WTC11 (cell line): ENCODE results near the gene RNF7. TPM values are rescaled to one million over a fixed set of nuclear protein-coding genes. Genes with fewer than 3 reads are reported as not detected.

Experiments used
- ATAC-seq: fragments of 200-7000 bp; cut with Tn5 transposase; 2 replicates; pipeline ENCODE4 v1.10.0; 2021; ENCODE audit warnings: mild to moderate bottlenecking, moderate library complexity
- CTCF ChIA-PET: fragments of 300-600 bp; sonication (Branson Sonifier 250); formaldehyde crosslinking; loops from one replicate; lab custom pipeline; 2021; ENCODE audit warnings: antibody characterized with exemption; lab: Charles Lee
- POLR2A ChIA-PET: fragments of 350-600 bp; sonication (Branson Sonifier 250); formaldehyde crosslinking; loops from one replicate; lab custom pipeline; 2021; ENCODE audit warnings: antibody characterized with exemption; lab: Charles Lee
- DNase-seq: peaks from one replicate; pipeline ENCODE4 v3.0.0; 2021; ENCODE audit warnings: low spot score
- H3K27ac Mint-ChIP-seq: 2 replicates; pipeline ENCODE4 v1.8.0; 2021; ENCODE audit warnings: mixed read lengths
- H3K27me3 Mint-ChIP-seq: 2 replicates; pipeline ENCODE4 v1.8.0; 2021; ENCODE audit warnings: low read depth, mild to moderate bottlenecking, moderate library complexity, mixed read lengths
- H3K36me3 Mint-ChIP-seq: 2 replicates; pipeline ENCODE4 v1.8.0; 2021; ENCODE audit warnings: mixed read lengths
- H3K4me1 Mint-ChIP-seq: 2 replicates; pipeline ENCODE4 v1.8.0; 2022; ENCODE audit warnings: mixed read lengths
- H3K4me3 Mint-ChIP-seq: 2 replicates; pipeline ENCODE4 v1.8.0; 2021; ENCODE audit warnings: mild to moderate bottlenecking, moderate library complexity, mixed read lengths
- H3K9me3 Mint-ChIP-seq: 2 replicates; pipeline ENCODE4 v1.8.0; 2021; ENCODE audit warnings: mixed read lengths
- FOXP1 ChIP-seq: sonication (generic); formaldehyde crosslinking; IDR thresholded peaks from 2 replicates; pipeline ENCODE4 v1.8.0; 2022; ENCODE audit warnings: missing genetic modification reagents, mild to moderate bottlenecking, moderate library complexity, borderline replicate concordance
- GTF2I ChIP-seq: fragments of 250-450 bp; sonication (Bioruptor Pico); conservative IDR thresholded peaks from 2 replicates; pipeline ENCODE4 v1.4.0; 2021; ENCODE audit warnings: mild to moderate bottlenecking
- IRF2 ChIP-seq: sonication (generic); formaldehyde crosslinking; IDR thresholded peaks from 2 replicates; pipeline ENCODE4 v1.8.0; 2022; ENCODE audit warnings: low read depth, missing genetic modification reagents, borderline replicate concordance
- JUN ChIP-seq: sonication (generic); formaldehyde crosslinking; IDR thresholded peaks from 2 replicates; pipeline ENCODE4 v1.8.0; 2023; ENCODE audit warnings: mild to moderate bottlenecking, missing genetic modification reagents
- NR1H2 ChIP-seq: sonication (generic); formaldehyde crosslinking; IDR thresholded peaks from 2 replicates; pipeline ENCODE4 v1.9.0; 2021; ENCODE audit warnings: mild to moderate bottlenecking, moderate library complexity, missing genetic modification reagents
- PRRX2 ChIP-seq: fragments of 250-450 bp; sonication (Bioruptor Pico); IDR thresholded peaks from 2 replicates; pipeline ENCODE4 v1.8.0; 2021; ENCODE audit warnings: mild to moderate bottlenecking
- SP1 ChIP-seq: sonication (generic); formaldehyde crosslinking; conservative IDR thresholded peaks from 2 replicates; pipeline ENCODE4 v1.8.1; 2022; ENCODE audit warnings: missing genetic modification reagents
- TEAD1 ChIP-seq: sonication (generic); formaldehyde crosslinking; IDR thresholded peaks from 2 replicates; pipeline ENCODE4 v1.8.0; 2022; ENCODE audit warnings: mild to moderate bottlenecking, missing genetic modification reagents
- total RNA-seq: library from RNA; stranded (reverse); gene quantifications from 3 replicates; pipeline ENCODE4 v1.2.3, GENCODE V29; 2021
- TF ChIP-seq, protein P1 (sequence below): sonication (generic); formaldehyde crosslinking; IDR thresholded peaks from 2 replicates; pipeline ENCODE4 v1.8.1; 2022; ENCODE audit warnings: low read depth, mild to moderate bottlenecking, moderate library complexity, missing genetic modification reagents, borderline replicate concordance
- TF ChIP-seq, protein P2 (sequence below): sonication (generic); formaldehyde crosslinking; IDR thresholded peaks from 2 replicates; pipeline ENCODE4 v1.8.1; 2022; ENCODE audit warnings: mild to moderate bottlenecking, moderate library complexity, missing genetic modification reagents
- TF ChIP-seq, protein P3 (sequence below): sonication (generic); formaldehyde crosslinking; IDR thresholded peaks from 2 replicates; pipeline ENCODE4 v1.8.1; 2023; ENCODE audit warnings: mild to moderate bottlenecking, missing genetic modification reagents, moderate library complexity
- TF ChIP-seq, protein P4 (sequence below): sonication (generic); formaldehyde crosslinking; conservative IDR thresholded peaks from 2 replicates; pipeline ENCODE4 v1.8.1; 2023; ENCODE audit warnings: mild to moderate bottlenecking, low read depth, missing genetic modification reagents, moderate library complexity
- TF ChIP-seq, protein P5 (sequence below): sonication (generic); formaldehyde crosslinking; IDR thresholded peaks from 2 replicates; pipeline ENCODE4 v1.8.0; 2023; ENCODE audit warnings: missing genetic modification reagents, mild to moderate bottlenecking, borderline replicate concordance
- TF ChIP-seq, protein P6 (sequence below): sonication (generic); formaldehyde crosslinking; IDR thresholded peaks from 2 replicates; pipeline ENCODE4 v1.8.0; 2023; ENCODE audit warnings: mild to moderate bottlenecking, missing genetic modification reagents

The RNF7 gene
- total RNA-seq, 1 experiment from 2014 or later: 133 TPM

DNA sequence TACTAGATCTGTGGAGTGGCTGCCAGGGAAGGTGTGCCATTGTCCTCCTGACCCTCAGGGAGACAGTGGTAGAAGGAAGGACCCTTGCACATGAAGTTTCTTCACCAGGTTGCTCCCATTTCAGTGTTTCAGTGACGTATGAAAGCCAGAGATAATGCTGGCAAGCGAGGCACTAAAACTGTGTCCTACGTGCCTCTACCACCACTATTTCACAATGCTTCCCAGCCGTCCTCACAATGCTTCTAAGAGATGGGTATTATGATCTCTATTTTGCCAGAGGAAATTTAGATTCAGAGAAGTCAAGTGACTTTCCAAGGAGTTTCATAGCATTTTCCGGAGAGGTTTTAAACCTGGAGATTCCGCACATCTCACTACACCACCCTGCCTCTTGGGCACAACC, 28.0 kb upstream of the RNF7 start (continued):
- TF ChIP-seq, protein P1, sequence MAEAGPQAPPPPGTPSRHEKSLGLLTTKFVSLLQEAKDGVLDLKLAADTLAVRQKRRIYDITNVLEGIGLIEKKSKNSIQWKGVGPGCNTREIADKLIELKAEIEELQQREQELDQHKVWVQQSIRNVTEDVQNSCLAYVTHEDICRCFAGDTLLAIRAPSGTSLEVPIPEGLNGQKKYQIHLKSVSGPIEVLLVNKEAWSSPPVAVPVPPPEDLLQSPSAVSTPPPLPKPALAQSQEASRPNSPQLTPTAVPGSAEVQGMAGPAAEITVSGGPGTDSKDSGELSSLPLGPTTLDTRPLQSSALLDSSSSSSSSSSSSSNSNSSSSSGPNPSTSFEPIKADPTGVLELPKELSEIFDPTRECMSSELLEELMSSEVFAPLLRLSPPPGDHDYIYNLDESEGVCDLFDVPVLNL (CRISPR knock-in tag): no peak
- no peak for TF ChIP-seq TEAD1
- TF ChIP-seq, protein P2, sequence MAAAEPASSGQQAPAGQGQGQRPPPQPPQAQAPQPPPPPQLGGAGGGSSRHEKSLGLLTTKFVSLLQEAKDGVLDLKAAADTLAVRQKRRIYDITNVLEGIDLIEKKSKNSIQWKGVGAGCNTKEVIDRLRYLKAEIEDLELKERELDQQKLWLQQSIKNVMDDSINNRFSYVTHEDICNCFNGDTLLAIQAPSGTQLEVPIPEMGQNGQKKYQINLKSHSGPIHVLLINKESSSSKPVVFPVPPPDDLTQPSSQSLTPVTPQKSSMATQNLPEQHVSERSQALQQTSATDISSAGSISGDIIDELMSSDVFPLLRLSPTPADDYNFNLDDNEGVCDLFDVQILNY: no peak

DNA sequence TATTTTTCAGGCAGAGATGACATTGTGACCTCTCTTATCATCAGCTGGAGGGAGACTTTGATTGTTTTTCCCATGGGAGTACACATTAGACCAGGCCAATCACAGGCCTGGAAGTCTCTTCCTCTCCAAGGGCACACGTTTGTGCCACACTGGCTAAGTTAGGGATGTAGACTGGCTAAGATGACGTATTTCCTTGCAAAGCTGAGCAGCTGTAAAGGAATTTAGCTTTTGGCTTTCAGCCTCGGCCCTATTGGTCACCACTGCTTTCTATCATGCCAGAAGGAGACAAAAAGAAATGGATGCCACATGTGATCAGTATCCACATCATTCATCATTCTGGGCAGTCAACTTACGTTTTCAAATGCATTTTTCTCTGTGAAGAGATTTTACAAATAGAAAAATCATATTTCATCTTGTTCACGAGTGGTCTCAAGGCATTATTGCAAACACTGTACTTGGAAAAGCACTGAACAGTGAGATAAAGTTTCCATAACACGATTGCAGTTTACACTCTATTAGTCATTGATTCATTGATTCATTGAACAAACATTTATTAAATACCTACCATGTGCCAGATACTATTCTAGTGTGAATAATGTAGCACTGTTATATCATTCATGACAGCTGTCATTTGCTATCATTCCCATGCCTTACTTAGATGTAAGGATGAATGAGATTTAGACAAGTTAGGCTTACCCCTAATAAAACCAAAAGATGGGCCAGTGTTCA, 27.0 kb upstream of the RNF7 start:
- Mint-ChIP-seq H3K27ac (no peak overlapping the region), H3K4me1 (no peaks in the 10 kb centered on the region), H3K27me3 (no peaks in the 10 kb centered on the region), H3K9me3 (peaks cover 10% of the 10 kb centered on the region; the same call in 1 of the 2 replicates), H3K4me3 (no peak overlapping the region)
- ChIA-PET POLR2A (interaction anchor here (1.0 kb wide), 1 partner anchor 12 kb away, joined by 4 read pairs; no protein-coding TSS in a partner anchor), CTCF (no interaction called here)
- no peak for ATAC-seq
- DNase-seq: no peak
- TF ChIP-seq, protein P3, sequence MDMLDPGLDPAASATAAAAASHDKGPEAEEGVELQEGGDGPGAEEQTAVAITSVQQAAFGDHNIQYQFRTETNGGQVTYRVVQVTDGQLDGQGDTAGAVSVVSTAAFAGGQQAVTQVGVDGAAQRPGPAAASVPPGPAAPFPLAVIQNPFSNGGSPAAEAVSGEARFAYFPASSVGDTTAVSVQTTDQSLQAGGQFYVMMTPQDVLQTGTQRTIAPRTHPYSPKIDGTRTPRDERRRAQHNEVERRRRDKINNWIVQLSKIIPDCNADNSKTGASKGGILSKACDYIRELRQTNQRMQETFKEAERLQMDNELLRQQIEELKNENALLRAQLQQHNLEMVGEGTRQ: no peak
- no peak for TF ChIP-seq IRF2 (CRISPR knock-in tag)
- TF ChIP-seq, protein P1 (CRISPR knock-in tag): no peak
- no peak for TF ChIP-seq FOXP1 (CRISPR knock-in tag)
- TF ChIP-seq, protein P4, sequence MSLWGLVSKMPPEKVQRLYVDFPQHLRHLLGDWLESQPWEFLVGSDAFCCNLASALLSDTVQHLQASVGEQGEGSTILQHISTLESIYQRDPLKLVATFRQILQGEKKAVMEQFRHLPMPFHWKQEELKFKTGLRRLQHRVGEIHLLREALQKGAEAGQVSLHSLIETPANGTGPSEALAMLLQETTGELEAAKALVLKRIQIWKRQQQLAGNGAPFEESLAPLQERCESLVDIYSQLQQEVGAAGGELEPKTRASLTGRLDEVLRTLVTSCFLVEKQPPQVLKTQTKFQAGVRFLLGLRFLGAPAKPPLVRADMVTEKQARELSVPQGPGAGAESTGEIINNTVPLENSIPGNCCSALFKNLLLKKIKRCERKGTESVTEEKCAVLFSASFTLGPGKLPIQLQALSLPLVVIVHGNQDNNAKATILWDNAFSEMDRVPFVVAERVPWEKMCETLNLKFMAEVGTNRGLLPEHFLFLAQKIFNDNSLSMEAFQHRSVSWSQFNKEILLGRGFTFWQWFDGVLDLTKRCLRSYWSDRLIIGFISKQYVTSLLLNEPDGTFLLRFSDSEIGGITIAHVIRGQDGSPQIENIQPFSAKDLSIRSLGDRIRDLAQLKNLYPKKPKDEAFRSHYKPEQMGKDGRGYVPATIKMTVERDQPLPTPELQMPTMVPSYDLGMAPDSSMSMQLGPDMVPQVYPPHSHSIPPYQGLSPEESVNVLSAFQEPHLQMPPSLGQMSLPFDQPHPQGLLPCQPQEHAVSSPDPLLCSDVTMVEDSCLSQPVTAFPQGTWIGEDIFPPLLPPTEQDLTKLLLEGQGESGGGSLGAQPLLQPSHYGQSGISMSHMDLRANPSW: no peak
- no peak for TF ChIP-seq JUN (CRISPR knock-in tag)
- TF ChIP-seq, protein P5, sequence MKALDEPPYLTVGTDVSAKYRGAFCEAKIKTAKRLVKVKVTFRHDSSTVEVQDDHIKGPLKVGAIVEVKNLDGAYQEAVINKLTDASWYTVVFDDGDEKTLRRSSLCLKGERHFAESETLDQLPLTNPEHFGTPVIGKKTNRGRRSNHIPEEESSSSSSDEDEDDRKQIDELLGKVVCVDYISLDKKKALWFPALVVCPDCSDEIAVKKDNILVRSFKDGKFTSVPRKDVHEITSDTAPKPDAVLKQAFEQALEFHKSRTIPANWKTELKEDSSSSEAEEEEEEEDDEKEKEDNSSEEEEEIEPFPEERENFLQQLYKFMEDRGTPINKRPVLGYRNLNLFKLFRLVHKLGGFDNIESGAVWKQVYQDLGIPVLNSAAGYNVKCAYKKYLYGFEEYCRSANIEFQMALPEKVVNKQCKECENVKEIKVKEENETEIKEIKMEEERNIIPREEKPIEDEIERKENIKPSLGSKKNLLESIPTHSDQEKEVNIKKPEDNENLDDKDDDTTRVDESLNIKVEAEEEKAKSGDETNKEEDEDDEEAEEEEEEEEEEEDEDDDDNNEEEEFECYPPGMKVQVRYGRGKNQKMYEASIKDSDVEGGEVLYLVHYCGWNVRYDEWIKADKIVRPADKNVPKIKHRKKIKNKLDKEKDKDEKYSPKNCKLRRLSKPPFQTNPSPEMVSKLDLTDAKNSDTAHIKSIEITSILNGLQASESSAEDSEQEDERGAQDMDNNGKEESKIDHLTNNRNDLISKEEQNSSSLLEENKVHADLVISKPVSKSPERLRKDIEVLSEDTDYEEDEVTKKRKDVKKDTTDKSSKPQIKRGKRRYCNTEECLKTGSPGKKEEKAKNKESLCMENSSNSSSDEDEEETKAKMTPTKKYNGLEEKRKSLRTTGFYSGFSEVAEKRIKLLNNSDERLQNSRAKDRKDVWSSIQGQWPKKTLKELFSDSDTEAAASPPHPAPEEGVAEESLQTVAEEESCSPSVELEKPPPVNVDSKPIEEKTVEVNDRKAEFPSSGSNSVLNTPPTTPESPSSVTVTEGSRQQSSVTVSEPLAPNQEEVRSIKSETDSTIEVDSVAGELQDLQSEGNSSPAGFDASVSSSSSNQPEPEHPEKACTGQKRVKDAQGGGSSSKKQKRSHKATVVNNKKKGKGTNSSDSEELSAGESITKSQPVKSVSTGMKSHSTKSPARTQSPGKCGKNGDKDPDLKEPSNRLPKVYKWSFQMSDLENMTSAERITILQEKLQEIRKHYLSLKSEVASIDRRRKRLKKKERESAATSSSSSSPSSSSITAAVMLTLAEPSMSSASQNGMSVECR: no peak
- no peak for TF ChIP-seq NR1H2 (CRISPR knock-in tag)
- no peak for TF ChIP-seq GTF2I
- no peak for TF ChIP-seq SP1
- no peak for TF ChIP-seq PRRX2 (CRISPR knock-in tag)
- TF ChIP-seq, protein P6, sequence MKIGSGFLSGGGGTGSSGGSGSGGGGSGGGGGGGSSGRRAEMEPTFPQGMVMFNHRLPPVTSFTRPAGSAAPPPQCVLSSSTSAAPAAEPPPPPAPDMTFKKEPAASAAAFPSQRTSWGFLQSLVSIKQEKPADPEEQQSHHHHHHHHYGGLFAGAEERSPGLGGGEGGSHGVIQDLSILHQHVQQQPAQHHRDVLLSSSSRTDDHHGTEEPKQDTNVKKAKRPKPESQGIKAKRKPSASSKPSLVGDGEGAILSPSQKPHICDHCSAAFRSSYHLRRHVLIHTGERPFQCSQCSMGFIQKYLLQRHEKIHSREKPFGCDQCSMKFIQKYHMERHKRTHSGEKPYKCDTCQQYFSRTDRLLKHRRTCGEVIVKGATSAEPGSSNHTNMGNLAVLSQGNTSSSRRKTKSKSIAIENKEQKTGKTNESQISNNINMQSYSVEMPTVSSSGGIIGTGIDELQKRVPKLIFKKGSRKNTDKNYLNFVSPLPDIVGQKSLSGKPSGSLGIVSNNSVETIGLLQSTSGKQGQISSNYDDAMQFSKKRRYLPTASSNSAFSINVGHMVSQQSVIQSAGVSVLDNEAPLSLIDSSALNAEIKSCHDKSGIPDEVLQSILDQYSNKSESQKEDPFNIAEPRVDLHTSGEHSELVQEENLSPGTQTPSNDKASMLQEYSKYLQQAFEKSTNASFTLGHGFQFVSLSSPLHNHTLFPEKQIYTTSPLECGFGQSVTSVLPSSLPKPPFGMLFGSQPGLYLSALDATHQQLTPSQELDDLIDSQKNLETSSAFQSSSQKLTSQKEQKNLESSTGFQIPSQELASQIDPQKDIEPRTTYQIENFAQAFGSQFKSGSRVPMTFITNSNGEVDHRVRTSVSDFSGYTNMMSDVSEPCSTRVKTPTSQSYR: no peak
- TF ChIP-seq, all 79 proteins: peak for 0
- peaks cover 8% of the 10 kb centered on the region for H3K36me3 Mint-ChIP-seq
